ENCODE results near the gene RIPOR3.

DNA sequence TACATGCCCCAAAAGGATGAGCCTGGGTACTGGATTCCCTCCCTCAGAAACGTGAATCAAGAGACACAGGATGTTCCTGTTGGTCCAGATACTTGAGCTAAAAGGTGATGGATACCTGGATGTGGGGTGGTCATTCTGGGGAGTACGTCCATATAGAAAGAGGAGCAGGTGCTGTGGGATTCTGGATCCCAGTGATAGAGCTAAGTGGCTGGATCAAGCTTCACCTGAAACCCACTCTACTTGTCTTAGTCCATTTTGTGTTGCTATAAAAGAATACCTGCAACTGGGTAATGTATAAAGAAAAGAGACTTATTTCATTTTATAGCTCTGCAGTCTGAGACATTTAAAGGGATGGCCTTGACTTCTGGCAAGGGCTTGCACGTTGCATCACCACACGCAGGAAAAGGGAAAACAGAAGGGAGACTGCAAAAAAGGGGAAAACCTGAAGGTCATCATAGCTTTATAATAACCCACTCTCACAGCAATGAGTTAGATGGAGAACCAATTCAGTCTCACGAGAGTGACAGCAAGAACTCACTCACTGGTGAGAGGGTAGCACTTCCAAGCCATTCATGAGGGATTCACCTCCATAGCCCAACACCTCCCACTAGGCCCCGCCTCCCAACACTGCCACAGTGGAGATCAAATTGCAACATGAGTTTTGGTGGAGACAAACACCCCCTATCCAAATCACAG is 31.2 kb downstream of the RIPOR3 start:
- TF ChIP-seq, protein P1, sequence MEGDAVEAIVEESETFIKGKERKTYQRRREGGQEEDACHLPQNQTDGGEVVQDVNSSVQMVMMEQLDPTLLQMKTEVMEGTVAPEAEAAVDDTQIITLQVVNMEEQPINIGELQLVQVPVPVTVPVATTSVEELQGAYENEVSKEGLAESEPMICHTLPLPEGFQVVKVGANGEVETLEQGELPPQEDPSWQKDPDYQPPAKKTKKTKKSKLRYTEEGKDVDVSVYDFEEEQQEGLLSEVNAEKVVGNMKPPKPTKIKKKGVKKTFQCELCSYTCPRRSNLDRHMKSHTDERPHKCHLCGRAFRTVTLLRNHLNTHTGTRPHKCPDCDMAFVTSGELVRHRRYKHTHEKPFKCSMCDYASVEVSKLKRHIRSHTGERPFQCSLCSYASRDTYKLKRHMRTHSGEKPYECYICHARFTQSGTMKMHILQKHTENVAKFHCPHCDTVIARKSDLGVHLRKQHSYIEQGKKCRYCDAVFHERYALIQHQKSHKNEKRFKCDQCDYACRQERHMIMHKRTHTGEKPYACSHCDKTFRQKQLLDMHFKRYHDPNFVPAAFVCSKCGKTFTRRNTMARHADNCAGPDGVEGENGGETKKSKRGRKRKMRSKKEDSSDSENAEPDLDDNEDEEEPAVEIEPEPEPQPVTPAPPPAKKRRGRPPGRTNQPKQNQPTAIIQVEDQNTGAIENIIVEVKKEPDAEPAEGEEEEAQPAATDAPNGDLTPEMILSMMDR (IDR thresholded peaks at IDR 0.05; ENCODE audit: poor library complexity), result no peak
- no peak for TF ChIP-seq EZH2 (IDR thresholded peaks at IDR 0.05; ENCODE audit: borderline replicate concordance)

All from hepatocyte (in vitro differentiated cells).